Ishikawa (cell line): ENCODE data around the gene RPL3.

Experiments
- CEBPB ChIP-seq: IDR thresholded peaks from 2 replicates; pipeline ENCODE4 v1.6.1; 2012
- CREB1 ChIP-seq: IDR thresholded peaks from 2 replicates; pipeline ENCODE4 v1.6.1; 2012; ENCODE audit warnings: low read depth
- EGR1 ChIP-seq: IDR thresholded peaks from 2 replicates; pipeline ENCODE4 v1.6.1; 2012
- EP300 ChIP-seq: IDR thresholded peaks from 2 replicates; pipeline ENCODE4 v1.6.1; 2012; ENCODE audit warnings: borderline replicate concordance
- FOXM1 ChIP-seq: IDR thresholded peaks from 2 replicates; pipeline ENCODE4 v1.6.1; 2012; ENCODE audit warnings: low read depth, borderline replicate concordance
- NFIC ChIP-seq: IDR thresholded peaks from 2 replicates; pipeline ENCODE4 v1.6.1; 2012
- RAD21 ChIP-seq: IDR thresholded peaks from 2 replicates; pipeline ENCODE4 v1.6.1; 2012; ENCODE audit warnings: low read depth
- TAF1 ChIP-seq: IDR thresholded peaks from 2 replicates; pipeline ENCODE4 v1.6.1; 2012; ENCODE audit warnings: low read depth, mild to moderate bottlenecking
- TCF12 ChIP-seq: IDR thresholded peaks from 2 replicates; pipeline ENCODE4 v1.6.1; 2012; ENCODE audit warnings: low read depth
- TEAD4 ChIP-seq: IDR thresholded peaks from 2 replicates; pipeline ENCODE4 v1.6.1; 2012
- YY1 ChIP-seq: IDR thresholded peaks from 2 replicates; pipeline ENCODE4 v1.6.1; 2012; ENCODE audit warnings: low read depth
- ZBTB7A ChIP-seq: IDR thresholded peaks from 2 replicates; pipeline ENCODE4 v1.6.1; 2012; ENCODE audit warnings: low read depth
- TF ChIP-seq, protein P1 (sequence below): IDR thresholded peaks from 2 replicates; pipeline ENCODE4 v1.6.1; 2012
- TF ChIP-seq, protein P2 (sequence below): IDR thresholded peaks from 2 replicates; pipeline ENCODE4 v1.6.1; 2012
- TF ChIP-seq, protein P3 (sequence below): IDR thresholded peaks from 2 replicates; pipeline ENCODE4 v1.6.1; 2012; ENCODE audit warnings: low read depth, mild to moderate bottlenecking

RPL3 gene

DNA sequence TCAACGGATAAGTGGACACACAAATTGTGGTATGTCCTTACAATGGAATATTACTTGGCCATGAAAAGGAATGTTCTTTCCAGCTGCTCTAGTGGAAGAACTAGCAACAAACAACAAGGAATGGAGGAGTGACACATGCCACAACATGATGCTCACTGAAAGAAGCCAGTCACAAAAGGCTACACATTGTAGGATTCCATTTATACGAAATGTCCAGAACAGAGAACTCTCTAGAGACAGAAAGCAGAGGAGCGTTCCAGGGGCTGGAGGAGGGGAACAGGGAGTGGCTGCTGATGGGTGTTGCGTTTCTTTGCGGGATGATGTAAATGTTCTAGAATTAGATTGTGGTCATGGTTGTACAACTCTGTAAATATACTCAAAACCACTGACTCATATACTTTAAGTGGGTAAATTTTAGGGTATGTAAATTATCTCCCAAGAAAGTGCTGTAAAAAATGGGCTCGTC is 42.2 kb downstream of the RPL3 start:
- TF ChIP-seq CEBPB (no peak), EP300 (no peak), TCF12 (no peak)
- TF ChIP-seq, protein P1, sequence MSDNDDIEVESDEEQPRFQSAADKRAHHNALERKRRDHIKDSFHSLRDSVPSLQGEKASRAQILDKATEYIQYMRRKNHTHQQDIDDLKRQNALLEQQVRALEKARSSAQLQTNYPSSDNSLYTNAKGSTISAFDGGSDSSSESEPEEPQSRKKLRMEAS: no peak

DNA sequence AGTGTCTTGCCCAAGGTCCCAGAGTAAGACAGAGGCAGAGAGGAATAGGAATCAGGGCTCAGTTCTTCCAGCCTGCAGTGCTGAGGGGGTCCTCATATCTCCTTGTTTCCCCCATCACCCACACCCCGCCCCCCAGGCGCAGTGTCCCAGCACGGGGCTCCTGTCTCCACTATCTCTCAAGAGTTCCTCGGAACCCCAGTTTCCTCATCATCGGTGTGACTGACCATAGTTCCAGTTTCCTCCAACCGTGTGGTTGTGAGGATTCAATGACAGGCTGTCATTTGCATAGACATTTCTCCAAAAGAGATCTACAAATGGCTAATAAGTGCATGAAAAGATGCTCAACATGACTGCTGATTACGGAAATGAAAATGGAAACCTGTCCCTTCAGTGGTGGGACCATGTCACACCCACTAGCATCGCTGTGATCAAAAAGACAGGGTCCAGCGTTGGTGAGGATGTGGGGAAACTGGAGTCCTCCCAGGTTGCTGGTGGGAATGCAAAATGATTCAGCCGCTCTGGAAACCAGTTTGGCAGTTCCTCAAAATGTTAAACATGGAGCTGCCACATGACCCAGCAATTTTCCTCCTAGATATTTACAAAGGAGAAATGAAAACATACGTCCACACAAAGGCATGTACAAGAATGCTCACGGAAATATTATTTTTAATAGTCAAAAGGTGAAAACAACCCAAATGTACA is 42.8 kb downstream of the RPL3 start:
- TF ChIP-seq YY1 (no peak), CEBPB (no peak), FOXM1 (no peak), ZBTB7A (no peak), TEAD4 (no peak), TAF1 (no peak), TCF12 (no peak), NFIC (no peak), RAD21 (no peak), EGR1 (no peak), EP300 (no peak), CREB1 (no peak)
- TF ChIP-seq, protein P2, sequence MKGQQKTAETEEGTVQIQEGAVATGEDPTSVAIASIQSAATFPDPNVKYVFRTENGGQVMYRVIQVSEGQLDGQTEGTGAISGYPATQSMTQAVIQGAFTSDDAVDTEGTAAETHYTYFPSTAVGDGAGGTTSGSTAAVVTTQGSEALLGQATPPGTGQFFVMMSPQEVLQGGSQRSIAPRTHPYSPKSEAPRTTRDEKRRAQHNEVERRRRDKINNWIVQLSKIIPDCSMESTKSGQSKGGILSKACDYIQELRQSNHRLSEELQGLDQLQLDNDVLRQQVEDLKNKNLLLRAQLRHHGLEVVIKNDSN: no peak
- TF ChIP-seq, protein P1: no peak
- TF ChIP-seq, protein P3, sequence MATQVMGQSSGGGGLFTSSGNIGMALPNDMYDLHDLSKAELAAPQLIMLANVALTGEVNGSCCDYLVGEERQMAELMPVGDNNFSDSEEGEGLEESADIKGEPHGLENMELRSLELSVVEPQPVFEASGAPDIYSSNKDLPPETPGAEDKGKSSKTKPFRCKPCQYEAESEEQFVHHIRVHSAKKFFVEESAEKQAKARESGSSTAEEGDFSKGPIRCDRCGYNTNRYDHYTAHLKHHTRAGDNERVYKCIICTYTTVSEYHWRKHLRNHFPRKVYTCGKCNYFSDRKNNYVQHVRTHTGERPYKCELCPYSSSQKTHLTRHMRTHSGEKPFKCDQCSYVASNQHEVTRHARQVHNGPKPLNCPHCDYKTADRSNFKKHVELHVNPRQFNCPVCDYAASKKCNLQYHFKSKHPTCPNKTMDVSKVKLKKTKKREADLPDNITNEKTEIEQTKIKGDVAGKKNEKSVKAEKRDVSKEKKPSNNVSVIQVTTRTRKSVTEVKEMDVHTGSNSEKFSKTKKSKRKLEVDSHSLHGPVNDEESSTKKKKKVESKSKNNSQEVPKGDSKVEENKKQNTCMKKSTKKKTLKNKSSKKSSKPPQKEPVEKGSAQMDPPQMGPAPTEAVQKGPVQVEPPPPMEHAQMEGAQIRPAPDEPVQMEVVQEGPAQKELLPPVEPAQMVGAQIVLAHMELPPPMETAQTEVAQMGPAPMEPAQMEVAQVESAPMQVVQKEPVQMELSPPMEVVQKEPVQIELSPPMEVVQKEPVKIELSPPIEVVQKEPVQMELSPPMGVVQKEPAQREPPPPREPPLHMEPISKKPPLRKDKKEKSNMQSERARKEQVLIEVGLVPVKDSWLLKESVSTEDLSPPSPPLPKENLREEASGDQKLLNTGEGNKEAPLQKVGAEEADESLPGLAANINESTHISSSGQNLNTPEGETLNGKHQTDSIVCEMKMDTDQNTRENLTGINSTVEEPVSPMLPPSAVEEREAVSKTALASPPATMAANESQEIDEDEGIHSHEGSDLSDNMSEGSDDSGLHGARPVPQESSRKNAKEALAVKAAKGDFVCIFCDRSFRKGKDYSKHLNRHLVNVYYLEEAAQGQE: no peak

DNA sequence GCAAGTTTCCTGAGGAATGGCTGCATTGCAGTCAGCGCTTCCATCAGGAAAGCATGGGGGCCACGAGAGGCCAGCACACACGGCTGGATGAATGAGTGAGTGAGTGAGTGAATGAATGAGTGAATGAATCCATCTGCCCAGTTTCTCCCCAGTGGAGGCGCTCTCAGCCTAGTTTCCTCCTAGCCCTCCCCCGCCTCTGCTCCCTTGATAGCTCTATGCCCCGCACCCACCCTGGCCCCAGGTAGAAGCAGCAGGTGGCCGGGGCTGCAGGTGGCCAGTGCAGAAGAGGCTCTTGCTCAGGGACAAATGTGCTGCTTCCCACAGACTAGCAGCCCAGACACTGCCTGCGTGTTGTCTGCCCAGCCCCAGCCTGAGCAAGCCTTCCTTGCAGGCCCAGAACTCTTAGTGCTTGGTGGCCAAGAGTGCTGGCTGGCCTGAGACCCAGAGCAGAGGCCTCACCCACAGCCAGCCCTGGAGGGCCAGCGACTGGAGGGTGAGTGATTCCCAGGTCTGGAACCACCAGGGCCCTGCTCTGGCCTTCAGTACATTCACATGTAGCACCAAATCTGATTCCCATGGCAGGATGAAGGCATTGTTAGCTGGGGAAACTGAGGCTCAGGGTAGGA is 43.5 kb downstream of the RPL3 start:
- no peak for TF ChIP-seq YY1
- TF ChIP-seq CEBPB: no peak
- TF ChIP-seq, protein P2: no peak
- TF ChIP-seq, protein P3: no peak
- no peak for TF ChIP-seq CREB1
- no peak for TF ChIP-seq EGR1
- TF ChIP-seq TCF12: no peak
- no peak for TF ChIP-seq RAD21
- no peak for TF ChIP-seq ZBTB7A
- TF ChIP-seq, protein P1: no peak
- TF ChIP-seq FOXM1: no peak
- TF ChIP-seq TAF1: no peak
- no peak for TF ChIP-seq EP300

DNA sequence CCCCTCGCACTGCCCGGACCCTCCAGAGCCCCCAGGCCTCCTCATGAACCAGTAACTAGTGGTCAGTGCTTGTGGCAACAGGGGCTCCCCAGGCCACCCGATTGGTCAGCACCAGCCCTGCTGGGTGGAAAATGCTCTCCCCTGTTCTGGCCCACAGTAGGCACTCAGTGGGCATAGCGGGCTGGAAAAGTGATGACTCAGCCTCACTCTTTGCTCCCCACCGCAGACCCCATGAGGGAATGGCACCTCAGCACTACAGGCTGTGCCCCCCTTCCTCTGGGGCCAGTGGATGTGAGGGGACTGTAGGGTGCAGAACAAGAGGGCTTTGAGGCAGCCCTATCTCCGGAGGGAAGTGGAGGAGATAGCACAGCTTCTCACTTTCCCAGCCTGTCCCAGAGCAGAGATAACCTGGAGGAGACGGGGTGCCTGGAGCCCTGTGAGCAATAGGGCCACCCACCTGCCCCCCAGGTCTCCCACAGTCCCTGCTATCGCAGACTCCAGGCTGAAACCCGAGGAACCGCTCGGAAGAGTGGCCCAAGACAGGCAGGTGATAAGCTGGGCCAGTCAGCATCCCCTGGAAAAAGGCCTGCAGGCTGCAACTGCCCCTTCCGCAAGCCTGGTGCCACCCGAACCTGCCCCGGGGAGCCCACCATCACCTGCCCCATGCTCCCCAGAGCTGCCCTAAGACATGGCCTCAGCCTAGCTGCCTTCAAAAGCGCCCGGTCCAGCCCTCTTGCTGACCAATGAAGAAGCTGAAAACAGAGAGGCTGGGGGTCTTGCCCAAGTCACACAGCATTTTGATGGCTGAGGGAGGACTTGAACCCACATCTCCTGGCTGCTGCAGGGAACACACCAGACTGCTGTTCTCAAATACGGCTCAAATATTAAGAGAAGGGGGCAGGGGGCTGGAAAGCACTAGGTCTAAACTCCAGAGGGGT is 45.2 kb downstream of the RPL3 start:
- no peak for TF ChIP-seq NFIC
- no peak for TF ChIP-seq CREB1
- TF ChIP-seq YY1: no peak
- TF ChIP-seq ZBTB7A: no peak
- no peak for TF ChIP-seq TAF1
- TF ChIP-seq, protein P2: no peak
- no peak for TF ChIP-seq FOXM1
- no peak for TF ChIP-seq TCF12
- no peak for TF ChIP-seq TEAD4
- no peak for TF ChIP-seq EGR1
- no peak for TF ChIP-seq RAD21
- no peak for TF ChIP-seq CEBPB
- TF ChIP-seq, protein P1: no peak
- no peak for TF ChIP-seq EP300
